SKM-1 treated with dmso at 0.1 percent for 144 hours (cell line): Measurements from ENCODE around the gene CLIC3.
A peak's percentile ranks its signal among the peaks of the same experiment; 100 is the strongest.

Experiments used
- DNase-seq: peaks from one replicate; lab custom pipeline; 2025; ENCODE audit not compliant: unreplicated experiment; lab: John Stamatoyannopoulos, UW

CLIC3 gene

DNA sequence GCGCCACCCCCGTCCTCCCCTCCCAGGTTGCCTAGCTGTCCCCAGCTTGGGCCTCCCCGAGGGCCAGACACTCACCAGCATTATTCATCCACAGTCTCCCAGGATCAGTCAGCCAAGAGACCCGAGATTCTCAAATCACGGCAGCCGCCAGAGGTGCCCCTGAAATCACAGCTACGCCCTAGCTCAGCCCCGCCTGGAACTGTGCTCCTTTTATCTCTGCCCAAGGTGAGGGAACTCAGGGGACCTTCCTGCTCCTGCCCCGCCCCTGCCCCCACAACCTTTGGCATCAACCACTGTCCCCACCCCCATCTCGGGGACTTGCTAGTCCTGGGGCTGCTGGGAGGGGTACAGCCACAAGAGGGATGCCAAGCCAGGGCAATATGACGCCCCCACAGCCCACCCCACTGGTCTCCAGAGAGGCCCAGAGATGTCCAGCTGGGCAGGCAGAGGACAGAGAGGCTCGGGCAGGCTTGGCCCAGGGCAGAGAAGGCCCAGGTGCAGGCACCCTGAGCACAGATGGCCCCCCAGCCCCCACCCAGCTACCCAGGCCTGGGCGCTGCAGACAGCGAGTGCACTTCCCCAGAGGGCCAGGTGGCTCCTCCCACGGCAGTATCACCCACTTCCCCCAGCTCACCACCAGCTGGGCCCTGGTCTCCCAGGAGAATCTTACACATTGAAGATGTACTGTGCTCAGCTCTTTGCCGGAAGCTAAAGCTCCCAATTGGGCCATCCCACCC is 35.7 kb upstream of the CLIC3 start, which contains the start of gene FUT7:
Gene FUT7 (minus strand): TSS at position 185 of the 737 bp plus-strand sequence. CDS start 97 bp downstream, at position 88.
- DNase-seq: peak; percentile 51

DNA sequence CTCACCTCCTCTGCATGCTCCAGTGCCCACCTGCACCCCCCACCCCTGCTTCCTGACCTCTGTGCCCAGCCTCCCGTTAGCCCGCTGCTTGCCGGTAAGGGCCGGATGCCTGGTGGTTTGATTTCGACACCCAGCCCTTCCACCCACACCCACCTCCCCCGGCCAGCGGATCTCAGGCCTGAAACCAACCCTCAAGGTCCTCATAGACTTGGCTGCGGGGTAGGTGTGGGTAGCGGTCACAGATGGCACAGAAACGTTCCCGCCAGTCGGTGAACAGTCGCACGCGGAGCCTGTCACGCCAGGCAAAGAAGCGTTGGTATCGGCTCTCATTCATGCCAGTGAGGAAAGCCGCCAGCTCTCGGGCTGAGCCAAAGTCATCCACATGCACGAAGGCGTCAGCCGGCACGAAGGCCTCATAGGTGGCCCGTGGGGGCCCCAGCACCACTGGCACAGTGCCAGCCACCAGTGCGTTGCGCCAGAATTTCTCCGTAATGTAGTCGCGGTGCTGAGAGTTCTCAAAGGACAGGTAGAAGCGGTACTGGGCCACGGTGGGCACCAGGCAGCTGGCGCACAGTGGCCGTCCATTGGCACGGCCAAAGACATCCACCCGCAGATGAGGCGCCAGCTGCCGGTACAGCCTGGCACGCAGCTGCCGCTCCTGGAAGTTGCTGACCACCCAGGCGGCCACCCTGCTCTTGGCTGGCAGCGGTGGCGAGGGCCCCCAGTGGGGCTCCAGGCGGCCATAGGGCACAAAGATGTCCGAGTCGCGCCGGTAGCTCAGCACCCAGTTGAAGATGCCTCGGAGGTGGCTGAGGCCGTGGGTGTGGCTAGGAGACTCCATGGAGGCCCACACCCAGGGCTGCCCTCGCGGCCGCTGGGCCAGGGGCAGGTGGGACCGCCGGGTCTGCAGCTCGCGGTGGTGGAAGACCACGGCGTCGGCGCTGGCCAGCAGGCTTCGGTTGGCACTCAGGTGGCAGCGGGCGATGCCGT is 34.5 kb upstream of the CLIC3 start:
- DNase-seq: peak; percentile 84

DNA sequence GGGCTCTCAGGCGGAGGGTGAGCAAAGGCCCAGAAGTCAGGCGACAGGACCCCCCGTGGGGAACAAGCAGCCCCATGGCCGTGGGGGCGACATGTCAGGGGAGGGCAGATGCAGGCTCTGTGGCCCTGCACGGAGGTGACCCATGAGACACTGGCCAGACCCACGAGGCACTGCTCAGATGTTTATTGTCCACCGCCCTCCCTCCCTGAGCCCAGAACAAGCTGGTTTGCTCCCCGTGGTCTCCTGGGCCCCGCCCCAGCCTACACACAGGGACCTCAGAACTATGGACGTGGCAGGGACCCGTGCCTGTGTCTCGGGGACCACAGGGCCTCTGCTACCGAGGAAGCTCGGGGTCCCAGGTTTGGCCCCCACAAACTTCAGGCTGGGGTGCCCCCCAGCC is 33.6 kb upstream of the CLIC3 start:
- DNase-seq: peak; percentile 26

DNA sequence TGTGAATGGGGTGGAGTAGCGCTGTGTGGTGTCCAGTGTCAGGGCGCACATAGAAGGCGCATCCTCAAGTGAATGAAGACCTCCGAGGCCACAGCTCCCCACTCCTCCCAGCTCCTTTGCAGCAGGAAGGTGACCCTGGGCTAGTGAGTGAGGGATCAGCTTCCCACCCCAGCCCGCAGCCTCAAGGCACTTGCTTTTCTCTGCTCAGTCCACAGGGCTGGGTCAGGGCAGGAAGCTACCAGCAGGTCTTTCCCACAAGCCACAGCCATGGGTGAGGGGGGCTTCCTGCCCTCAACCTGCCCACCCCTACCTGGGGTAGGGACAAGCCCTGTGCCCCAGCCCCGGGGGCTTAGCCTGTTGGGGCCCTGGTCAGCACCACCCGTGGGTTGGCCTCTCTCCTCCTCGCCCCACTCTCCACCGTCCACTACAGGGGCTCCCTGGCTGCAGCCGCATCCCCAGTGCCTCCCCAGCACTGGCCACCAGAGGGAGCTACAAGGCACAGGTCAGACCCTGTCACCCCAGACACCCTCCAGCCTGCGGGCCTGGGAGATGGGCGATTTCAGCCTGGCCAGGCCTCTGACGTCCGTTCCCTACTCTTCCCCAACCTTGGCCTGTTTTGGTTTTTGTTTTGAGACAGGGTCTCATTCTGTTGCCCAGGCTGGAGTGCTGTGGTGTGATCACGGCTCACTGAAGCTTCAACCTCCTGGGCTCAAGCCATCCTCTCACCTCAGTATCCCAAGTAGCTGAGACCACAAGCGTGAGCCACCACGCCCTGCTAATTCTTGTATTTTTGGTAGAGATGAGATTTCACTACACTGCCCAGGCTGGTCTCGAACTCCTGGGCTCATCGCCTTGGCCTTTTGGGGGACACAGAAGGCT is 32.9 kb upstream of the CLIC3 start:
- DNase-seq: peak; percentile 56

DNA sequence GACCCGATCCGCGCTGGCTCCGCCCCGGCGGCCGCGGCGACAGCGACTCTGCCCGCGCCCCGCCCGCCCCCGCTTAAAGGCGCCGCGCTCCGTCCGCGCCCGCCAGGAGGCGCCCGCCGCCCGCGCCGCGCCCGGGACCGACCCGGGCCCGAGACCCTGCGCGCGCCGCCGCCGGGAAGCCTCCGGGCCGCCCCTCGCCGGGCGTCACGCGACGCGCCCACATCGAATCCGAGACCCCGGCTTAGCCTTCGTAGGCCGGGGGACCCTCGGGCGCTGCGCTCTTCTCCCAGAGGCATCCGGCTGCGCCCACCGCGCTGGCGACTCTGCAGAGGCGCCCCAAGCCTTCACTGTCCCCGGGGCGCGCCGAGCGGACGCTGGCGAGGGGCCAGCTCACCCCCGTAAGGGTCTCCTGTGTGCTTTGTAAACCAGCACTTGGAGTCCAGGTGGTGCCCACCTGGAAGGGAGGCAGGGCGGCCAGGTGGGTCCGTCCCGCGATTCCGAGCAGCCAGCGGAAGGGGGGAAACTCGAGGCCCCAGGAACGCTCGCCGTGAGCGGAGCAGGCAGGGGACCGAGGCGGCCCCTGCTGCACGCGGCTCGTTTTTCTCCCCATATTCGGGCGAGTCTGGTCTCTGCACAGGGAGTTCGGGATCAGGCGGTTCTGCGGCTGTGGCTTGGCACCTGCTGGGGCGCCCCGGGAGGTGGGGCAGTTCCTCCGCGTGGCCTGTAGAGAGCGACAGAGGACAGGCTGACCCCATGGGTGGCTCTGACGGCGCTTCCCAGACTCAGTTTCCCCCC is 32.1 kb upstream of the CLIC3 start:
- DNase-seq: peak; percentile 40

DNA sequence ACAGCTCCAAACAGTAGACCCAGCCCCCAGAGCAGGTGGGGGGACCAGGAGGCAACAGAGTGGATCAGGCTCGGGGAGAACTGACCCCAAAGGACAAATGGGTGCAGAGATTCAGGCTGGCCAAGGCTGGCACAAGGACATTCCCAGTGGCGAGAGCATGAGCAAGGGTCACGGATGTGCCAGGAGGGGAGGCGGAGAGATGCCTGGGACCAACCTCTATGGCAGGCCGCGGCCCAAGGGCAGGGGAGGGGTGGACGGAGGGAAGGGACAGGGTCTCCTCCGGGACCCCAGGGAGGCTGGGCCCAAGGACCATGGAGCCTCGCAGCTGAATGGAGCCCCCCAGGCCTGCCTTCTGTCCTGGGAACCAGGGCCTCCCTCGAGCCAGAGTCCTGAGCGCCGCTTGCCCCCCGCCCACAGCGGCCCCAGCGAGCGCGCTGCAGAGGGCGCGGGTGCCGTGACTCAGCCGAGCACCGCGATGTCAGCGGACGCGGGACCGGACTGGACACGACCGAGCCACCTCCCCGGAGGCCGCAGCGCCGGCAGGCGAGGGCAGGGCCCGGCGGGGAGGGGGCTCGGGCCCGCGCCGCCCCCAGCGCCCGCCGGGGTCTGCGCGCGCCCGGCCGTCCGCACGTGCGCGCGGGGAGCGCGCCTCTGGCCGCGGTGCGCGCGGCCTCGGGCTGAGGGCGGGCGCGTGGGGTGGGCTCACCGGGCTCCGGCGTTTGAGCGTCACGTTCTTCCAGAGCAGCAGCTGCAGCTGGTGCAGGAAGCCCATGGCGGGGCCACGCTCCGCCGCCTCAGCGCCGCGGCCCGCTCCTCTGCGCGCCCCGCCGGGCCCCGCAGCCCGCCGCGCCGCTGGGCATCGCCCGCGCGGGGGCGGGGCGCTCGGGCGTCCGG is 31.2 kb upstream of the CLIC3 start, which contains the start of gene ABCA2:
Gene ABCA2 (minus strand): TSS at position 869 of the 894 bp plus-strand sequence. CDS start 97 bp downstream, at position 772.
- no peak for DNase-seq

DNA sequence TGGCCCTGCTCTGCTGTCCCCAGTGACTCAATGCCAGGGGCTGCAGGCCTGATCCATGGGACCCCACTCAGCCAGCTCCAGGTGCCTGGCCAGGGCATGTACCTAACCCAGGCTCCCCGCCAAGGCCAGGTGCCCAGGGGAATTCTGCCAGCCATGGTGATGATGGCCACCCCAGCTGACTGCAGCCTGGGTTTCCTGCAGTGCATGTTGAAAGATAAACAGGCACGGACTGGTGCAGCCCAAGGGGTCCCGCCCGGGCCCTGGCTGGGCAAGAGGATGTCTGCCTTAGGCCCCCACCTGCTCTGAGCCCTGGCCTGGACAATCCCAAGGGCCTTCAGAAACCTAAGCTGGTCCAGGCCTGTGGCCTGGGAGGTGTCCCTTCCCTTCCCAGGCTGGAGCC is 30.5 kb upstream of the CLIC3 start:
- no peak for DNase-seq

DNA sequence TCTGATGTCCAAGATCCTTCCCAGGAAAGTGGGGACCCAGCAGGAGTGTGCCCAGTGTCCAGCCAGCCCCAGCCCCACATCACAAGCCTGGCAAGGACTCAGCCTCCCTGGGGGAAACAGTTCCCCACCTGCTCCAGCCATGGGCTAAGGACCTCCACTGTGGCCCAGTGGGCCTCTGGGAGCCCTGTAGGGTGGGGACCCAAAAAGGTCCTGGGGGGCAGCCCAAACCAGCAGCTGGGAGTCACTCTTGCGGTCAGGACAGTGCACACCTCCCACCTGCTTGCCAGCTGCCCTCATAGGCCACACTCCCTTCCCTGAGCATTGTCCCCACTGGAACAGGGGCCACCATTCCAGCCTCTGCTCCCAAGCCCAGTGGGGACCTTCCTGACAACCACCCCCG is 30.0 kb upstream of the CLIC3 start:
- no peak for DNase-seq

DNA sequence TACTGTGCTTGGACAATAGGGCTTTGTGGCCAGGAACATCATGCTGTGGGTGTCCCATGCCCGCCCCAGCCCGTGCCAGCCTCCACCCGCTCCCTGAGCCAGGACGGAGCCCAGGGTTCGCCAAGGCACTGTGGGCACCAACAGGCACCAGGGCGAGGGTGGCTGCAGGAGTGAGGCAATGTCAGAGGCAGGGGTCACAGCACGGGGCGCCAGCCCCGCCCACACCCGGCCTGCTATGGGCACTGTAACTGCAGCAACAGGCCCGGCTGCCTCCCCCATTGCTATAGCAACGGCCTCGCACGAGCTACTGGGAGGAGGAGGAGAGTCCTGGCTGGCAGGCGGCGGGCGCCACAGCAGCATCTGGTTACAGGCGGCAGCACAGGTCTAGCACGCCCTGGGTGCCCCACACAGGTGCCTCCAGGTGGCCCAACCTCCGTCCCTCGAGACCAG is 29.2 kb upstream of the CLIC3 start:
- no peak for DNase-seq

DNA sequence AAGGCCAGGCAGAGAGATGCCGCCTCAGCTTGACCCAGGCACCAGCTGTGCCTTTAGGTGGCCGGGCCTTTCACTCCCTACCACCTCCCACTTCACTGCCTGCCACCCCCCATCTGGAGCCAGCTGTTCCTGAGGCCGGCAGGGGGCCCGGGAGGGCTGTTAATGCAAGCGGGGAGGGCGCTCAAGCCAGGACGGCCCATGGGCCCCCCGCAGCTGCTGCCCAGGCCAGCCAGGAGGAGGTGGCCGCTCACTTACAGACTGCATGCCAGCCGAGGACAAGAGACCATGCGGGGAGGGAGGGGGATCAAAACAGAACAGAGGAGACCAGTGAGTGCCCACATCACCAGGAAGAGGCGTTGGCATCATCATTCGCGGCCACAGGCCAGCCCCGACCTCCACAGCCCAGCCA is 27.2 kb upstream of the CLIC3 start:
- DNase-seq: no peak

DNA sequence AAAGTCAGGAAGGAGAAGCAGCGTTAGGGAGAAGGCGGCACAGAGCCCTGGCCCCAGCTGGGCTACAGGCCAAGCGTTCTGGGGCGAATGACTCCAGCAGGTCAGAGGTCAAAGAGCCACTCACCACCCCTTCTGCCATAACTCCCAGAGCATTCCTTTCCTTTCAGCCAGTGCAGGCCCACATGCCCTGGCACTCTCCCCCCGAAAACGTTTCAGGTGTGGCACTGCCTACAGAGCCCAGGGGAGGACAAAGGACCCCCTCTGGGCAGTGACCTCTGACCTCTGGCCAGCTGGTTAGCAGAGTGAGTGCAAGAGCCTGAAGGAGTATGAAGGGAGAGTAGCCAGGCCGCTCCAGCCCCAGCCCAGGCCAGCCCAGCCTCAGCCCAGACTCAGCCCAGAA is 26.8 kb upstream of the CLIC3 start:
- no peak for DNase-seq

DNA sequence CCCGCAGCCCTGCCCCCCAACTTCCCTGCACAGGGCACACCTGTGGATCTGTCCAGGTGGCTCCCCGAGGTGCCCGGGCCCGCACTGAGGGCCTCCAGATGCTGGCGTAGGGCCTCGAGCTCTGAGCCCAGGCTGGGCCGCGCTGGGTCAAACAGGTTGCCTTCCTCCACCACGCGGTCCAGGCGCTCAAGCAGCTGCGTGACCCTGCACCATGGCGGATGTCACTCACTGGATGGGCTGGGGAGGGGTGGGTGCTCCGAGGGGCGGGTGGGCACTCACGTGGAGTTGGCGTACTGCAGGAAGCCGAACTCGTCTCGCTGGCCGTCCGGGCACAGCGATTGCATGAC is 26.3 kb upstream of the CLIC3 start:
- DNase-seq: no peak

DNA sequence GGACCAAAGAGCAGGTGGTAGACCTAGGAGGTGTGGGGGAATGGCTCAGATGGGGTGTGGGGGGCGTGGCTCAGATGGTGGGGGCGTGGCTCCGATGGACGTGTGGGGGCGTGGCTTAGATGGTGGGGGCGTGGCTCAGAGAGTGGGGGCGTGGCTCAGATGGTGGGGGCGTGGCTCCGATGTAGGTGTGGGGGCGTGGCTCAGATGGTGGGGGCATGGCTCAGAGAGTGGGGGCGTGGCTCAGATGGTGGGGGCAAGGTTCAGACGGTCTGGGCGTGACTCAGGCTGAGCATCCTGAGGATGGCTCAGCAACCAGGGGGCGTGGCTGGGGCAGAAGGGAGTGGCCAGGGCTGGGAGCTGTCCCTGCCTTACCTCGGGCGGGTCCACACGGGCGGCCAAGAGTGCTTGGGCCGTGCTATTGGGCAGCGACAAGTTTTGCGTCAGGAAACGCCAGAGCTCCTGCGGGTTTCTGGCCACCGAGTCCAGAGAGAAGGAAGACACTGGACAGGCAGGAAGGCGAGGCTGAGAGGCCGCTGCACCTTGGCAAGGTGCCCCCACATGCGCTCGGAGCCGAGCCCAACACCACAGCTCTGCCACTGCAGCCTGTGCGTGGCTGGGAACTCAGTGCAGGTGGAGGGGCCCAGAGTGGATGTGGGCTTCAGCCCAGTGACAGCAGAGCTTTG is 25.8 kb upstream of the CLIC3 start:
- peak; percentile 78 for DNase-seq

DNA sequence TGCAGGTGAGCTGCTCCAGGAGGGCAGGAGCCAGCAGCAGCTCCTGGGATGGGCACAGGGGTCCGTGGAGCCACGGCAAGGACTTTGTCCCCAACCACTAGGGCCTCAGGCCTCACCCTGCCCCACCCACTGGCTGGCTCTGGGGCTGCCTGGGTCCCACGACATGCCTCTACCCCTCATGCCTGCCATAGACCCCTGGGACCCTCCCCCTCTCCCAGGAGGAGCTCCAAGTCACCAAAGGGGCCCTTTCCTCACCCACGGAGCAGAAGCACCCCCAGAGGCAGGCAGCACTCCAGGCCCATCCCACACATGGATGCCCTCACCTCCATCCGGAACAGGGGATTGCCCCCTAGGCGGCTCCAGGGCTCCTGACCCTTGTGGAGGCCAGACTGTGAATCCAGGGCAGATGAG is 25.2 kb upstream of the CLIC3 start:
- DNase-seq: no peak

DNA sequence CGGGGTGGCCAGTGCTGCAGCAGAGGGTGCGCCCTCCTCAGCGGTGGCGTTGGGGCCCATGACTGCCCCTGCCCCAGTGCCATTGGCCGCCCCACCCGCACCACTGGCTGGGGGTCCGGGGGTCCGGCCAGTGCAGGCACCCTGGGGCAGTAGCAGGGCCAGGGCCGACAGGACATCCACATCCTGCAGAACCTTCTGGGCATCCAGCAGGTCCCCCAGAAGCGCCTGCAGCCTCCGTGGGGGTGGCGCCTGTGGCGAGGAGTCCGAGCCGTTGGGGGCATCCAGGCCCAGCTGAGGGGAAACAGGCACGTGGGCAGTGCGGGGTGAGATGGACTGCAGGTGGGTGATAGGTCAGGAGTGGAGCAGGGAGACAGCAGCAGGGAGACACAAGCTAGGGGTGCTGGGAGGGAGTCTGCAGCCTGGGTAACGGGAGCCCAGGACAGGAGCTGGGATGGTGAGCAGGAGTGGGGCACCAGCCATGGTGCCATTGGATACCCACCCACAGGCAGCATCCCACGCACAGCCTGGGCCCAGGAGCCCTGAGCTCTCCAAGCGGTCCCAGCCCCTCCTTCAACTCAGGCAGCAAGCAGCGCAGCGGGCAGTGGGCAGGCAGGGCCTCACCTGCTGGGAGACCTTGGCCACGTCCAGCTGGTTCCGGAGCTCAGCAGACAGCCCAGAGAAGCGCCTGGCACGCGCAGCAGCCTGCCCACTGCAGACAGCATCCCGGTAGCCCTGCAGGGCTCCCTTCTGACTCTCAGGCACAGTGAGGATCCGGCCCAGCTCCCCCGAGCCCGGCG is 24.6 kb upstream of the CLIC3 start:
- no peak for DNase-seq

DNA sequence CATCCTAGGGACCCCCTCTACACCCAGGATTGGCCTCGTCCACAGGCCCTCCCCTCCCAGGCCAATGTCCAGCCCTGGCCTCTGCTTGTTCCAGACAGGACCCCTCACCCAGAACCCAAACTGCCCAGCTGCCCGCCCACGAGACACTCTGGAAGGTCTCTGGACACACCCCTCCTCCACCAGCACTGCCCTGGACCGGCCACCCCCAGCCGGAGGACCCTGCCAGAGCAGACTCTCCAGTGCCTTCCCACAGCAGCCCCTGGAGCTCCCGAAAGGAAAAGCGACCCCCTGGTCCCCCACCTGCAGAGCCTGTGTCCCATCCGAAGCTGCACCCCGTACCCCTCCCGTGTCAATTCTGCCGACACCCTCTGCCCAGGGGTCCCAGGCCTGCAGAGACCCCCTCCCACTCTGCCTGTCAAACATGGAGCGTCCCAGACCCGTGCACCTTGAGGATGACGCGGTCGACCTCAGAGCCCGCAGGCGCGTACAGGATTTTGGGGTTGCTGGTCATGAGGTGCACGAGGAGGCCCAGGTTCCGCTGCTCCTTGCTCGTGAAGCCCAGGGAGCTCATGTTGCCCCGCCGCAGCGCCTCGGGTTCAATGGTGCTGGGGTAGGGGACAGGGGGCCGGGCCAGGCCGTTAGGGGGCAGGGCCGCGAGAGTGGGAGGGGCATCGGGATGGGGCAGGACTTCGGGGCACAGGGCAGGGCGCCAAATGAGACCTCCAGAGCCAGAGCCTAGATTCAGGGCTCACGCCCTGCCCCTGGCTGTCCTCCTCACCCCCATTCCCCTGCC is 23.7 kb upstream of the CLIC3 start:
- DNase-seq: no peak
